ENCODE measurements around the gene NIP7. TPM values are rescaled to one million over a fixed set of nuclear protein-coding genes. Genes with fewer than 3 reads are reported as not detected.
A peak's percentile ranks its signal among the peaks of the same experiment; 100 is the strongest.

Gene NIP7
- total and polyA plus RNA-seq, 9 of the 15 experiments (the other 6 are each of a cell fraction or from before 2014, with no cell fraction given), result 28.9 to 85.5 (median 72.5) TPM

DNA sequence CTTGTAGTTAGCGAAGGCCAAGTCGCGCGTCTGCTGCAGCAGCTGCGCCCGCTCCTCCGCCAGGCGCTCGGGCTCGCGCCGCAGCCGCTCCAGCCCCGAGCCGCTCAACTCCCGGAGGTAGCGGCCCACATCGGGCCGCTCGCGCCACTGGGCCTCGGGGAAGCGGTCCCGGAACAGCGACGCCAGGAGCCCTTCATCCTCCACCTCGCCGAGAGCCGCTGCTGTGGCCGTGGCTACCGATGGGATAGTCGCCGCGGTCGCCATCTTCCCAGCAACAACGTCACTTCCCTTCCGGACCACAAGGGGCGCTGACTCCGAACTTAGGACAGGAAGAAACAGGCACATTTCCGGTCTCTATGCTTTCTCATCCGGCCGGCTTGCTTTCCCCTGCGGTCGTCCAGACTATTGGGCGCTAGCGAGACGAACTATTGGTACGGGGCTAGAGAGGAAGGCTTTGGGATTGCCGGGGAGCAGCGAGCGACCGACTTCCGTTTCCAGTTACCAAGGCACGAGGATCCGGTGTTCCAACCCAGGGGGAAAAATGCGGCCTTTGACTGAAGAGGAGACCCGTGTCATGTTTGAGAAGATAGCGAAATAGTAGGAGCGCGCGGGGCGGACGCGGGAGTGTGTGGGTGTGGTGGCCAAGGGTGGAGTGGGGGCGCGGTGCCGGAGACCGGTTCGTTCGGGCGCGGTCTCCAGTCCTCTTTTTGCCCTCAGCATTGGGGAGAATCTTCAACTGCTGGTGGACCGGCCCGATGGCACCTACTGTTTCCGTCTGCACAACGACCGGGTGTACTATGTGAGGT, at the start of gene NIP7, which contains the start of gene COG8 (continued):
- TF ChIP-seq KDM5B (IDR thresholded peaks at IDR 0.05; ENCODE audit: insufficient replicate concordance, low read depth, low read length), result peak; percentile 89
- no peak for TF ChIP-seq NR4A1 (CRISPR knock-in tag; IDR thresholded peaks at IDR 0.05)
- TF ChIP-seq NR4A1 (tag; IDR thresholded peaks at IDR 0.05), result no peak; the same call in 1 of the 2 replicates
- TF ChIP-seq CBX8 (IDR thresholded peaks at IDR 0.05; ENCODE audit: borderline replicate concordance, extremely low read depth, low read depth, low read length, poor library complexity, severe bottlenecking), result no peak
- TF ChIP-seq SMC3 (conservative IDR thresholded peaks at IDR 0.05; ENCODE audit: insufficient read depth, low read depth, low read length), result no peak; the same call in 1 of the 2 replicates
- TF ChIP-seq, protein P1, sequence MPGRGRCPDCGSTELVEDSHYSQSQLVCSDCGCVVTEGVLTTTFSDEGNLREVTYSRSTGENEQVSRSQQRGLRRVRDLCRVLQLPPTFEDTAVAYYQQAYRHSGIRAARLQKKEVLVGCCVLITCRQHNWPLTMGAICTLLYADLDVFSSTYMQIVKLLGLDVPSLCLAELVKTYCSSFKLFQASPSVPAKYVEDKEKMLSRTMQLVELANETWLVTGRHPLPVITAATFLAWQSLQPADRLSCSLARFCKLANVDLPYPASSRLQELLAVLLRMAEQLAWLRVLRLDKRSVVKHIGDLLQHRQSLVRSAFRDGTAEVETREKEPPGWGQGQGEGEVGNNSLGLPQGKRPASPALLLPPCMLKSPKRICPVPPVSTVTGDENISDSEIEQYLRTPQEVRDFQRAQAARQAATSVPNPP (IDR thresholded peaks at IDR 0.05; ENCODE audit: borderline replicate concordance, insufficient read depth, insufficient read length), result no peak
- TF ChIP-seq ZNF184 (CRISPR knock-in tag; IDR thresholded peaks at IDR 0.05), result no peak
- TF ChIP-seq, protein P2, sequence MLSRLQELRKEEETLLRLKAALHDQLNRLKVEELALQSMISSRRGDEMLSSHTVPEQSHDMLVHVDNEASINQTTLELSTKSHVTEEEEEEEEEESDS (CRISPR knock-in tag; IDR thresholded peaks at IDR 0.05), result no peak
- TF ChIP-seq, protein P3, sequence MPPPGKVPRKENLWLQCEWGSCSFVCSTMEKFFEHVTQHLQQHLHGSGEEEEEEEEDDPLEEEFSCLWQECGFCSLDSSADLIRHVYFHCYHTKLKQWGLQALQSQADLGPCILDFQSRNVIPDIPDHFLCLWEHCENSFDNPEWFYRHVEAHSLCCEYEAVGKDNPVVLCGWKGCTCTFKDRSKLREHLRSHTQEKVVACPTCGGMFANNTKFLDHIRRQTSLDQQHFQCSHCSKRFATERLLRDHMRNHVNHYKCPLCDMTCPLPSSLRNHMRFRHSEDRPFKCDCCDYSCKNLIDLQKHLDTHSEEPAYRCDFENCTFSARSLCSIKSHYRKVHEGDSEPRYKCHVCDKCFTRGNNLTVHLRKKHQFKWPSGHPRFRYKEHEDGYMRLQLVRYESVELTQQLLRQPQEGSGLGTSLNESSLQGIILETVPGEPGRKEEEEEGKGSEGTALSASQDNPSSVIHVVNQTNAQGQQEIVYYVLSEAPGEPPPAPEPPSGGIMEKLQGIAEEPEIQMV (tag; conservative IDR thresholded peaks at IDR 0.05; ENCODE audit: low read depth), result peak; percentile 98
- peak; percentile 54 for TF ChIP-seq FOSL1 (tag; conservative IDR thresholded peaks at IDR 0.05)
- TF ChIP-seq, protein P4, sequence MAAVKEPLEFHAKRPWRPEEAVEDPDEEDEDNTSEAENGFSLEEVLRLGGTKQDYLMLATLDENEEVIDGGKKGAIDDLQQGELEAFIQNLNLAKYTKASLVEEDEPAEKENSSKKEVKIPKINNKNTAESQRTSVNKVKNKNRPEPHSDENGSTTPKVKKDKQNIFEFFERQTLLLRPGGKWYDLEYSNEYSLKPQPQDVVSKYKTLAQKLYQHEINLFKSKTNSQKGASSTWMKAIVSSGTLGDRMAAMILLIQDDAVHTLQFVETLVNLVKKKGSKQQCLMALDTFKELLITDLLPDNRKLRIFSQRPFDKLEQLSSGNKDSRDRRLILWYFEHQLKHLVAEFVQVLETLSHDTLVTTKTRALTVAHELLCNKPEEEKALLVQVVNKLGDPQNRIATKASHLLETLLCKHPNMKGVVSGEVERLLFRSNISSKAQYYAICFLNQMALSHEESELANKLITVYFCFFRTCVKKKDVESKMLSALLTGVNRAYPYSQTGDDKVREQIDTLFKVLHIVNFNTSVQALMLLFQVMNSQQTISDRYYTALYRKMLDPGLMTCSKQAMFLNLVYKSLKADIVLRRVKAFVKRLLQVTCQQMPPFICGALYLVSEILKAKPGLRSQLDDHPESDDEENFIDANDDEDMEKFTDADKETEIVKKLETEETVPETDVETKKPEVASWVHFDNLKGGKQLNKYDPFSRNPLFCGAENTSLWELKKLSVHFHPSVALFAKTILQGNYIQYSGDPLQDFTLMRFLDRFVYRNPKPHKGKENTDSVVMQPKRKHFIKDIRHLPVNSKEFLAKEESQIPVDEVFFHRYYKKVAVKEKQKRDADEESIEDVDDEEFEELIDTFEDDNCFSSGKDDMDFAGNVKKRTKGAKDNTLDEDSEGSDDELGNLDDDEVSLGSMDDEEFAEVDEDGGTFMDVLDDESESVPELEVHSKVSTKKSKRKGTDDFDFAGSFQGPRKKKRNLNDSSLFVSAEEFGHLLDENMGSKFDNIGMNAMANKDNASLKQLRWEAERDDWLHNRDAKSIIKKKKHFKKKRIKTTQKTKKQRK (IDR thresholded peaks at IDR 0.05; ENCODE audit: borderline replicate concordance, low read depth, low read length), result no peak
- TF ChIP-seq SOX6 (IDR thresholded peaks at IDR 0.05), result peak; percentile 37
- peak; percentile 96 for TF ChIP-seq PHF8 (IDR thresholded peaks at IDR 0.05; ENCODE audit: borderline replicate concordance, low read length)
- no peak for TF ChIP-seq BACH1 (tag; IDR thresholded peaks at IDR 0.05)
- peak in 1 of 2 experiments; percentile 72; a peak in 1 of 4 replicates for TF ChIP-seq TEAD1 (CRISPR knock-in tag; IDR thresholded peaks at IDR 0.05)
- TF ChIP-seq, protein P5, sequence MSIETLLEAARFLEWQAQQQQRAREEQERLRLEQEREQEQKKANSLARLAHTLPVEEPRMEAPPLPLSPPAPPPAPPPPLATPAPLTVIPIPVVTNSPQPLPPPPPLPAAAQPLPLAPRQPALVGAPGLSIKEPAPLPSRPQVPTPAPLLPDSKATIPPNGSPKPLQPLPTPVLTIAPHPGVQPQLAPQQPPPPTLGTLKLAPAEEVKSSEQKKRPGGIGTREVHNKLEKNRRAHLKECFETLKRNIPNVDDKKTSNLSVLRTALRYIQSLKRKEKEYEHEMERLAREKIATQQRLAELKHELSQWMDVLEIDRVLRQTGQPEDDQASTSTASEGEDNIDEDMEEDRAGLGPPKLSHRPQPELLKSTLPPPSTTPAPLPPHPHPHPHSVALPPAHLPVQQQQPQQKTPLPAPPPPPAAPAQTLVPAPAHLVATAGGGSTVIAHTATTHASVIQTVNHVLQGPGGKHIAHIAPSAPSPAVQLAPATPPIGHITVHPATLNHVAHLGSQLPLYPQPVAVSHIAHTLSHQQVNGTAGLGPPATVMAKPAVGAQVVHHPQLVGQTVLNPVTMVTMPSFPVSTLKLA (conservative IDR thresholded peaks at IDR 0.05), result peak; percentile 95 to 98
- TF ChIP-seq CHD4 (IDR thresholded peaks at IDR 0.05; ENCODE audit: insufficient read depth, insufficient replicate concordance, low read depth, low read length, poor library complexity, severe bottlenecking), result no peak

Measured in K562 (cell line).